HuH-7.5 (cell line): ENCODE data around the gene TMEM62.
A peak's percentile ranks its signal among the peaks of the same experiment; 100 is the strongest.
"Not testable (repeated sequence)": the region's sequence is repeated elsewhere in the genome, so short reads cannot be mapped to it uniquely, and the experiment has no call there.

Experiments used
- DNase-seq: peaks from one replicate; pipeline ENCODE4 v3.0.0; 2011; ENCODE audit warnings: low spot score

Gene TMEM62

DNA sequence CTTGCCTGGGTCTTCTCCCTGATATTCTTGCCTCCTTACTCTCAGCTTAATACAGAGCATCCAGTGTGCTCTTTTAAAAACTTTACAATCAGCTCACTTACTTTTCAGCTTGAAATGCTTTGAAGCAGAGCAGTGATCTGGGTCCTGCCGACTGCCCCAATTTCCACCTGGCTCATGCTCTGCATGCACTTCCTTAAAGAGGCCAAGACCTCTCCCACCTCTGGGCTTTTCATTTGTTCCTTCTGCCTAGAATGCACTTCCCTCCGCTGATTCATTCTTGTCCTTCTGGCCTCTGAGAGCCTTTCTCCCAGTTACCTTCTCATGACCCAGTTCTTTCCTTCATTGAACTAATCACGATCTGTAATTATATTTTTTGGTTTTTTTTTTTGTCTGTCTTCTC, 49.9 kb downstream of the TMEM62 start:
- DNase-seq = no peak

DNA sequence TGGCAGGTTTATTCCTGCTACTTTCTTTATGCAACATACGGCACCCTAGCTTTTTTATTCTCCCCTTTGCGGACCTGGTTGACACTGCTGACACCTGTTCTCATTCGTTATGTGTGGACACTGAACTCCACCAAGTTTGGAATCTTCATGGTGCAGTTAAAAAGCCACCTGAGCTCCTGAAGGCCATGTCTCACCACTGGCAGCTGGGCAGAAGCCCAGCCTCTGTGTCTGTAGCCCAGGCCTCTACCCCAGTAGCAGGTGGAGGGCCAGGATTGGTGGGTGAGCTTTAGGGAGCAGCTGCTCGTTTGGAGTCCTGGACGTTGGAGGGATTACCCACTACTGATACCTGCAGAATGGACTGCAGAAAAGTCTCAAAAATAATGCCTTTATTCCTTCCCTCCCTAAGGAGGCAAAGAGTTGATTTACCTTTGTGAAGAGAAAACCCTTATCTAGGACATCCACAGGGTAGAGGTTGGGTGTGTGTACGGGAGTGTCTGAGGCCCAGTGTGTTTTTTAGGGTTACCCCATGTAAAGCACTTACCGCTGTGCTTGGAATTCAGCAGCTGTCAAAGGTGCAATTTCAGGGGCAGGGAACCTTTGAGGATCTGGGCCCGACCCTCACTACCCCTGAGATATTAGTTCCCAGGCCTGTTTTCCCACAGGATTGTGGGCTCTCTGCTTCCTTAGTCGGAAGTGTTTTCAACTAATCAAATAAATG, 51.2 kb downstream of the TMEM62 start:
- no peak for DNase-seq

DNA sequence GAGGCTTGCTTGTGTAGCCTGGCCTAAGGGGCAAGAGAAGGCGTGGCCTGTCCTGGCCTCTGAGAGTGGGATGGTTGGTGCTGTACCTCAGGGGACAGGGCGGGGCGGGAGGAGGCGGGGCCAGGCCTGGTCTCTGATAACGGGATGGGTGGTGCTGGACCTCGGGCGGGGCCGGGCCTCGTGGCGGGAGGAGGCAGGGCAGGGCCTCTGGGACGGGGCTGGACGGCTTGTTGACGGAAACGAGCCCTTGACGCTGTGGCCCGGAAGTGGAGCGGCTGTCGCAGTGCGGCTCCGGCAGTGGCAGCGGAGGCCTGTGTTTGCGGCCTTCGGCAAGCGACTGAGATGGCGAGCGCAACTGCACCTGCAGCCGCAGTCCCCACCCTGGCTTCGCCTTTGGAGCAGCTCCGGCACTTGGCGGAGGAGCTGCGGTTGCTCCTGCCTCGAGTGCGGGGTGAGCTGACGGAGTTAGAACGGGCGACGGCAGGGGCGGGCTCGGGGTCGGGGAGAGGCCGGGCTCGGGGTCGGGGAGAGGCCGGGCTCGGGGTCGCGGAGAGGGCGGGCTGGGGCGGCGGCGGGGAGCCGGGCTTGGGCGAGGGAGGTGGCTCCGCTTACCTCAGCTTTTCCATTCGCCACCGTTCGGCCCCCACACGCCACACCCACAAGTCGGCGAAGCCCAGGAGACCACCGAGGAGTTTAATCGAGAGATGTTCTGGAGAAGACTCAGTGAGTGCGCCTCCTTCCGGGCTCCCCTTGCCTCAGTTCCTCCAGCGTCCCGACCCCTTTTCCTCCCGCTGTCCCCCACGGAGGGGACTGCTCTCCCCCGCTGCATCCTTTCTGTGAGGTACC, 52.0 kb downstream of the TMEM62 start, which contains the start of gene CCNDBP1:
CCNDBP1 (plus strand) TSS at position 247 of the 846 bp plus-strand sequence; CDS start at position 343, 96 bp downstream.
- DNase-seq = peak; percentile 88

DNA sequence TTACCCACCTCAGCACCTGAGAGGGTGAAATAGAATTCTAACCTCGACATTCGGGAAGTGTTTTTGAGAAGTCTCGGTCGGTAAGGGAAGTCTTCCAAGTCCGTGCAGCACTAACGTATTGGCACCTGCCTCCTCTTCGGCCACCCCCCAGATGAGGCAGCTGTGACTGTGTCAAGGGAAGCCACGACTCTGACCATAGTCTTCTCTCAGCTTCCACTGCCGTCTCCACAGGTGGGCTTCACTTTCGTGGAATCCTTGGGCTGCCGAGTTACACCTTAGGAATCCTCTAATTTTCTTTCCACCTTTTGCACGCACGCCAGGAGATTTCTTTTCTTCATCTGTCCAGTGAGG, 52.6 kb downstream of the TMEM62 start:
- DNase-seq = no peak

DNA sequence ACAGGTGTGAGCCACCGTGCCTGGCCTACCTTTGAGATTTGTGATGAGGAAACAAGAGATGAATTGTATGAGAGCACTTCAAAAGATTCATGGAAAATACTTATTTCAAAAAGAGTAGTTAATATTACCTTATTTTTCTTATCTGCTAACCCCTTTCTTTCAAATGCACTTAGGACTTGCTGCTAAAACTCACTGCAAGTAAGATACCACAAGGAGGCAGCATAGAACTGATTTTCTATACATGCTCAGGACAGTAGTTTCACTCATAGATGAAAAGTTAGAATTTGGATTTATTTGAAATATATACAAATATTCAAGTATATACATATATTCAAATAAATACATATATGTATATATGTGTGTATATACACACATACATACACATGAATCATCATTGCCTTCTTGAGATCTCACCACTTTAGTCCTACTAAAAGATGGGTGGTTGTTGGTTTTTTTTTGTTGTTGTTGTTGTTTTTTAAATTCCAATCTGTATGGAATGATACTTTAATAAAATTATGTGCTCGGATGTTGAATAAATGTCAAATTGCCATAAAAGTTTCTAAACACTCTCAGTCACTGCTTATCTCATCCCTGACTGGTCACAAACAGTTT, 54.3 kb downstream of the TMEM62 start:
- DNase-seq = no peak

DNA sequence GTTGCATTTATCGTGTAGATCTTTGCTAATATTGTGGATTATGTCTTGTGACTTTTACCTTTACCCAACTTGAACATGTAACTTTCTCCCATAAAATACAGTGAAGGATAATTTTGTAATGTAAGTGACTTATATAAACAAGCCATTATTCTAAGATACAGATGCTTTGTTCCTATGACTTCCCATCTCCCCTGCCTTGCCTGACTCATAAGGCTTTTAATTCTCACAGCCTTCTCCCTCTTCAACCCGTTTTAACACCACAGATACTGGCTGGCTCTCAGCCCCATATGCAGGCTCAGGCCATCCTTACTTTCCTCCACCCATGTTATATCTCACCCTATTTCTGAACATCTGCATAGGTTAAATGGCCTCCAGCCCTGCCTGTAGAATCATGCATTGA, 55.9 kb downstream of the TMEM62 start:
- DNase-seq = no peak

DNA sequence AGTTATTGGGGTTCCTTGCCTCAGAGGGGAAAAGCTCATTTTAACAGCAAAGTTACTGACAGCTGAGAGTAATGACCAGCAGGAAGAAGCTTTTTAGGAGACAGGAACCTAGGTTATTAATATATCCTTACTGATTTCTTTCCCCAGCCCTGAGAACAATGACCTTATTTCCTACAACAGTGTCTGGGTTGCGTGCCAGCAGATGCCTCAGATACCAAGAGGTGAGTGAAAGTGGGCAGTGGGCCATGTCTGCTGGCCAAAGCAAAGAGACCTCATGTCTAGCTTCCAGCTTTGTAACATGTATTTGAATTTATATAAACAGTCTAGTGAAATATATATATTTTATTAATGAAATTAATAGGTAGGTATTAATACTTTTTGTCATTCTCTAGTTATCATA, 56.8 kb downstream of the TMEM62 start:
- no peak for DNase-seq

DNA sequence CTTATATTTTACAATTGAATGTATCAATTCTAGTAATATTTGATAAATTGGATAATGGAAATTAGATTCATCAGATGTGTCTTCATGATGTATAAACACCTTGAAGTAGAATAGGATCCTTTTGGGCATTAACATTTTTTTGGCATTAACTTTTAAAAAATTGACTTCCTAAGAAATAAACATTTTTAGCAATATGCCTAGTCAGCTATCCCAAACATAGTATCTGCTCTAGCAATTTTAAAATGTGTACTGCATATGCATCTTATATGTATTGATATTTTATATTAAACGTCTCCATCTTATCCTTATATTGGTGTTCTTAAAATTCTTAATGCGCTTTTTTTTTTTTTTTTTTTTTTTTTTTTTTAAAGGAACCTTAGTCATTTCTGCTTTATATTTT, 60.3 kb downstream of the TMEM62 start:
- DNase-seq = no peak

DNA sequence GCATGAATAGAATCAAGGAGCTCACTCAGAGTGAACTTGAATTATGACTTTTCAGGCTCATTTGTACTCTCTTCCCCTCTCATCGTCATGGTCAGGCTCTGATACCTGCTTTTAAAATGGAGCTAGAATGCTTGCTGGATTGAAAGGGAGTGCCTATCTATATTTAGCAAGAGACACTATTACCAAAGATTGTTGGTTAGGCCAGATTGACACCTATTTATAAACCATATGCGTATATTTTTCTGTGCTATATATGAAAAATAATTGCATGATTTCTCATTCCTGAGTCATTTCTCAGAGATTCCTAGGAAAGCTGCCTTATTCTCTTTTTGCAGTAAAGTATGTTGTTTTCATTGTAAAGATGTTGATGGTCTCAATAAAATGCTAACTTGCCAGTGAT, 61.4 kb downstream of the TMEM62 start:
- no peak for DNase-seq

DNA sequence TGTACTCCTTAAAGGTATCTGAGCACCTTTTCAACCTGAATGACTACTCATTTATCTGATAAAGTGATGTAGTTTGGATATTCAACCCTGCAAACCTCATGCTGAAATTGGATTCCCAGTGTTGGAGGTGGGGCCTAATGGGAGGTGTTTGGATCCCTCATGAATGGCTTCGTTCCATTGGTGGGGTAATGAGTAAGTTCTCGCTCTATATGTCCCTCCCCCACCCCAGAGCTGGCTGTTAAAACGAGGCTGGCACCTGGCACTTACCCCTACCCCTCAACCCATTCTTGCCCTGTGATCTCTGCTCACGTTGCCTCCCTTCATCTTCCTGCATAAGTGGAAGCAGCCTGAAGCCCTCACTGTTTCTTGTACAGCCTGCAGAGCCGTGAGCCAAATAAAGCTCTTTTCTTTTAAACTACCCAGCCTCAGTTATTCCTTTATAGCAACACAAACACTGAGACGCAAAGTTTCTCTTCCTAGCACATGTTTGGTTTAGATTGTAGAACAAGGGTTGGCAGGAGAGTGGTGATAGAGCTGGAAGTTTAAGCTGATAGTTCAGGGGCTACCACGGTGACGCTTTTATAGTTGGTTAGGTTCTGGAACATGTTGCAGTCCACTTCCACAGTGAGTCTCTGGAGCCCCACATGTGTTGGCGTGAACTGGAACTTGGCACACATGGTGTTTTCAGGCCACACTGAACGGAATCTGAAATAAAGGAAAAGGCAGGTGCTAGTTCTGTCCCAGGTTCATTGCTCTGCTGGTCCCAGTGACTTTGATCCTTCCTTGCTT, 63.6 kb downstream of the TMEM62 start:
- no peak for DNase-seq

DNA sequence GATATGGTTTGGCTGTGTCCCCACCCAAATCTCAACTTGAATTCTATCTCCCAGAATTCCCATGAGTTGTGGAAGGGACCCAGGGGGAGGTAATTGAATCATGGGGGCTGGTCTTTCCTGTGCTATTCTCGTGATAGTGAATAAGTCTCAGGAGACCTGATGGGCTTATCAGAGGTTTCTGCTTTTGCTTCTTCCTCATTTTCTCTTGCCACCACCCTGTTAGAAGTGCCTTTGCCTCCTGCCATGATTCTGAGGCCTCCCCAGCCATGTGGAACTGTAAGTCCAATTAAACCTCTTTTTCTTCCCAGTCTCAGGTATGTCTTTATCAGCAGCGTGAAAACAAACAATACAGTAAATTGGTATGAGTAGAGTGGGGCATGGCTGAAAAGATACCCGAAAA, 64.4 kb downstream of the TMEM62 start:
- DNase-seq = not testable (repeated sequence)

DNA sequence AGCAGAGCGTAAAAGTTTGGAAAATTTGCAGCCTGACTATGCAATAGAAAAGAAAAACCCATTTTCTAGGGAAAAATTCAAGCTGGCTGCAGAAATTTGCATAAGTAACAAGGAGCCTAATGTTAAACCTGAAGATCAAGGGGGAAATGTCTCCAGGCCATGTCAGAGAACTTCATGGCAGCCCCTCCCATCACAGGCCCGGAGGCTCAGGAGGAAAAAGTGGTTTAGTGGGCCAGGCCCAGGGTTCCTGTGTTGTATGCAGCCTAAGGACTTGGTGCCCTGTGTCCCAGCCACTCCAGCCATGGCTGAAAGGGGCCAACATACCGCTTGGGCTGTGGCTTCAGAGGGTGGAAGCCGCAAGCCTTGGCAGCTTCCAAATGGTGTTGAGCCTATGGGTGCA, 65.2 kb downstream of the TMEM62 start:
- DNase-seq = not testable (repeated sequence)

DNA sequence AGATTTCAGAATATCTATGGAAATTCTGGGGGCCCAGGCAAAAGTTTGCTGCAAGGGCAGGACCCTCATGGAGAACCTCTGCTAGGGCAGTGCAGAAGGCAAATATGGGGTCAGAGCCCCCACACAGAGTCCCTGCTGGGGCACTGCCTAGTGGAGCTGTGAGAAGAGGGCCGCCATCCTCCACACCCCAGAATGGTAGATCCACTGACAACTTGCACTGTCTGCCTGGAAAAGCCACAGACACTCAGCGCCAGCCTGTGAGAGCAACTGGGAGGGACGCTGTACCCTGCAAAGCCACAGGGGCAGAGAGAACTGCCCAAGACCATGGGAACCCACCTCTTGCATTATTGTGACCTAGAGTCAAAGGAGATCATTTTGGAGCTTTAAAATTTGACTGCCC, 65.6 kb downstream of the TMEM62 start:
- no peak for DNase-seq

DNA sequence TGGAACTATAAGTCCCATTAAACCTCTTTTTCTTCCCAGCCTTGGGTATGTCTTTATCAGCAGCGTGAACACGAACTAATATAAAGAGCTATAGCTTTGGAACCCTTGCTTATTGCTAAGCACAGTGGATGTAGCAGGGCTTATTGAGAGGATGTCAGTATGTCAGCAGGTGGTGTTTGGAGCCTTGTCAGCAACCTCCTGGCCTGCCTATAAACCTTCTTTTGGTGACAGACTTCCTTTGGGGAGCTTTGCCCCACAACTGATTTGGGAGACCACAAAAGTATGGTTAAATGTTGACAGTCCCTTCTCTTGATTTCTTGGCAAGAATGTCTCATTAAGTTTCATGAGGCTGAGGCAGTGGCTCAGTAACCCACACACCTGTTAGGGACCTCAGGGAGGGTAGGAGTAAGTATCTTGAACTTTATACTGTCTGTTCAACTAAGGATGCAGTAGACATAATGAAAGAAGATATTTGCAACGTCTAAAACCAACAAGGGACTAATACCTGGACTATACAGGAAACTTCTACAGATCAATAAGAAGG, 66.6 kb downstream of the TMEM62 start:
- DNase-seq = no peak

DNA sequence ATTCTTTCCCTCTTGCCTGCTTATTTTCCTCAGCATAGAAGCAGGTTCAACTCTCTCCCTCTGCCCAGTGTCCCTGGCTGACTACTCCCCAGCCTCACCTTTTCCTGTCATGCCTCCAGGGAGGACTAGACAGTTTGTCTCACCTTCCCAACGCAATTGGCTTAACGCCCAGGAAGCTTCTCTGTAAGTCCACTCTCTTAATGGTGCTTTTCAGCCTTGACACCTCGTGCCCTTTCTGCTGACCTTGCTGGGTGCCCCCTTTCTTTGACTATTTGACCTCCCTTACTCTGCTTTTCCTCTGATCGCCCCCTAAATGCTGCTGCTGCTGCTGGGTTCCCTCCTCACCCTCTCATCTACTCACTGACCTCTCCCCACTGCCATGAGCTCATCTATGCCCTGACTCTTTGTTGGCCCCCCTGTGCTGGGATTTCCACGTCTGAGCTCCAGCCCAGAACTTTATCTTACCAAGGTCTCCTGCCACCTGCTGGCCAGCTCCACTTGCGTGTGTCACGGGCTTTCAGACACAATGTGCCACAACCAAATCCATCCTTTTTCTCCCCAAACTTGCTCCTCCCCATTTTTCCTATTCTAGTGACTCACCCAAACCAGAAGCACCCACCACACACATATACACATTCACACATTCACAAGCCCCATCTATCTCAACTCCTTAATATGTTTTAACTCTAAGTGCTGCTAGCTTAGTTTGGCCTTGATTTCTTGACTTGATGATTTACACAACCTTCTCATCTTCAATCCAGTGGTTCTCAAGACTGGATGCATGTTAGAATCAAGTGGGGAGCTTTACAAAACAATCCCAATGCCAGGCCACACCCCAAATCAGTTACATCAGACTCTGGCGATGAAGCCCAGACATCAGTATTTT, 70.9 kb downstream of the TMEM62 start:
- peak; percentile 49 for DNase-seq

DNA sequence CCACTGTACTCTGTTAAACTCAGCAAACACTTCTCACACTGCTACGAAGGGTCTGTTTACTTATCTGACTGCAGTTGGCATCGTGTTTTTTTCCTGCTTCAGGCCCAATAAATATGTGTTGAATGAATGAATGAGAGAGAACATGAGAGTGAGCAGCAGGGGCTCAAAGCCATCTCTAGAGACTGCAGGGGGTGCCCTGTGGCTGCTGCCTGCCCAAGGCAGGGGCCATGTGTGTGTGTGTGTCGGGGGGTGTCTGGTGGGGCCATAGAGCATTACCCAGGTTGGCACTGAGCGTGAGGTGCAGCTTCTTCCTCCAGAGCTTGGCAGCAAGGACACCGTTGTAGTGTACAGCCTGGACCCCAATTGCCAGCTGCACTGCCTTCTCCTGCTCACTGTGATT, 72.7 kb downstream of the TMEM62 start:
- no peak for DNase-seq

DNA sequence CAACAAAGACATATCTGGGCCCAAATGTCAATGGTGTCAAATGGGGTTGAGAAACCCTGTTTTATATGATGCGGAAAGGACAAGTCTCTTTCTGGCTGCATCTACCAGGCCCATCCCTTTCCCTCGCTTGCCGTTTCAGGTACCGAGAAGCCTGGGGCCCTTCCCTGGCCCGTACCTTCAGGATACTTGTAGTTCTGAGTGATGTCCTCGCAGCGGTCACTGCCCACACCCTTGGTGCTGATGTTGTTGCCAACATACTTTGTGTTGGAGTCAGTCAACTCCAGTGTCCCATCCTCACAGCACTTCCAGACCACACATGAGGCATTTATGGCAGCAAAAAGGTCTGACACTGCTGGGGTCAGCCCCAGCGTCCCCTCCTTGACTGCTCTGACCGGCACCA, 73.6 kb downstream of the TMEM62 start:
- DNase-seq = no peak

DNA sequence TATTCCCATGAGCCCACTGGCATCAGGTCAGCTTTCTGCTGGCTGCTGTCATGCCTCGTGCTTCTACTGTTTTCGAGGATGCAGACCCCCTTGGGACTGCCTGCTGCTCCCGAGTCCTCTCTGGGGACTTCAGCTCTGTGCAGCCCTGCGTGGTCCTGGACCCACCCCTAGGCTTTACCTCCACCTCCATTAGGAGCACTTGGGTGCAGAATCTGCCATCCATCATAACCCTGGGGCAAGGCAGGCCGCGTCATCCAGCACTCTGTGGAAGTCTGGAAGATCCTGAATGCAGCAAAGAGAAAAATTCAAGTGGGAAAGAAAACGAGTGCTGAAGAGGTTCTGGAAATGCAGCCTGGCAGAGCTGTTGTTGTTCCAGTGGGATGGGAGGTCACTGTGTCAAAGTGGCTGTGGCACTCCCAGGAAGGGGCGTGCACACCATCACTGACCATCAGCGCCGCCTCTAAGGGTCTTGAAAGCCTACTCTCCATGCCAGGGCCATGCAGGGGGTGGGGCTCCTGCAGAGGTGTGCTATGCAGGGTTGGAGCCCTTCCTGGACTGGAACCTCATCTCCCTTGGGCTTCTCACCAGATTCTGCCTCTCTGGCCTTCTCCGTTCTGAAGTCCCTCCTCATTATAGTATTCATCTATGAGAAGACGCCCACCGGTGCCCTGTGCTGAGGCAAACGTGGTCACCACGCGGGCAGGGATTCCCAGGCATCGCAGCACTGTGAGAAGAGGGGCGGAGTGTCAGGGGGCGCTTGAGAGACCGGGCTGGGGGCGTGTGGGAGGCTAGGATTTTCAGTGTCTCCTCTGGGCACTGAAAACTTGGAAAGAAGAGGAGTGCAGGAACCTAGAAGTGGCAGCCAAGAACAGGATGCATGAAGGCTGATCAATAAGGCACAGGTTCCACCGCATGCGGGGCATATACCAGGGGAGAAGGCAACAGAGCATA, 74.9 kb downstream of the TMEM62 start:
- no peak for DNase-seq

DNA sequence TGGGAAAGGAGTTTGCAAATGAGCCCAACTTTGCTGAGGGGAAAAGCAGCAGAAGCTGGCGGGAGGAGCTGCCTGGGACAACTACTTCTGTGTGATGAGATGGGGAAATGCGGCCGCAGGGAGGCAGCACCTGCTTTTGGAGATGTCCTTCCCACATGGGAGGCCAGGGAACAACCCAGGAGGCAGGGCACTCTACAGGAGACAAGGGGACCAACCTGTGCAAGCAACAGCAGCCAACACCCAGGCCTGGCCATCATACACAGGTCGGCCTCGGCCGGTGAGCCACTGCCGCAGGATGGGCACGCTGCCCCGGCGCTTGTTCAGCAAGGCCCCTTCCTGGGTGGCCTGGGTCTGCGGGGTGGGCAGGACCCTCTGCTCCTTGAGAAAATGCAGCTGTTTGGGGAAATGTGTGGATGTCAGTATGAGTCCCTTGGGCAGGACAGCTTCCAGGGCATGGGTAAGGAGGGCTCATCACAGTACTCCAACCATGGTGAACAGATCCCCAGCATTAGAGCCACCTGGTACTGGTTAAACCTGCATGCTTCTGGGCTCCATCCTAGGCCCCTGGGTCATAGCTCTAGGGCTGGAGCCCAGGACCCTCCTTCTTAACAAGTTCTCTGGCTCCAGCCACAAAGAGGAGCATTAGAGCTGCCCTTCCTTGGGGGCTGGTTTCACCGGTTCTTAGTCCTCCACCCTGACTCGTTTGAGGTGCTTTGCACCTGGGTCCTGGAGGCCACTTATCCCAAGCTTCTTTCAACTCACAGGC, 75.9 kb downstream of the TMEM62 start:
- DNase-seq = peak; percentile 36
